Heart left ventricle (tissue), 13 donors: ENCODE measurements around the gene SLC7A9.

ENCODE experiments used
- CTCF ChIP-seq, 12 donors: fragments of 200-600 bp; sonication (generic) in 4 of 12; IDR thresholded peaks; one replicate each; pipeline versions ENCODE4 v1.5.0 to v1.8.0; 2018 to 2022; ENCODE audit warnings: antibody characterized with exemption in 12 of 12, mild to moderate bottlenecking in 5 of 12
- POLR2A ChIP-seq, 2 donors: fragments of 450-650 bp; IDR thresholded peaks; one replicate each; pipeline ENCODE4 v1.6.1; 2017; ENCODE audit warnings: antibody characterized with exemption in 2 of 2, mild to moderate bottlenecking in 2 of 2, moderate library complexity in 2 of 2
- donor health status: ischemic (EF 13 %, LVEDD 7.1; RV severe dilation, severe dysfunction).
- donor health status: DM: no; HTN: yes; CAD: no.
- donor health status: DM: no; HTN: no; CAD: no.
- donor health status: ischemic (EF 25% LVEDD 6.9; RV normal size, moderate dysfunction).
- donor health status: ischemic (EF 25% LVEDD 5.7; RV mildly dilated, moderate dysfunction).
- donor health status: ischemic (EF 35%, LVEDD 5.7; RV mildly dilated, moderate dysfunction).
- donor health status: nonischemic (EF 11% LVEDD 7.7; RV severe dilation, severe dysfunction).
- donor health status: DM: yes; HTN: yes; CAD: no.
- donor health status: PGD.
- donor health status: ischemic (EF 29% LVEDD 5.4; RV normal size, mild dysfunction).
- donor health status: nonischemic (EF 23%, LVEDD 6.1; RV moderate dilation, normal function).

- TF ChIP-seq POLR2A (IDR thresholded peaks at IDR 0.05) (no peak), CTCF (IDR thresholded peaks at IDR 0.05) (no peak)
Measured at GRCh38 chr19:32819419-32820400, 49.9 kb downstream of the SLC7A9 start.
